ENCODE data around the gene DRAP1. TPM values are rescaled to one million over a fixed set of nuclear protein-coding genes. Genes with fewer than 3 reads are reported as not detected.

DRAP1 gene
- 49.3 and 66.1 TPM in 2 replicates for total RNA-seq (ENCODE audit: low replicate concordance)
- long read RNA-seq: 0 reads

- Mint-ChIP-seq H3K4me1 (ENCODE audit: unreplicated experiment) (peaks cover 16% of the 10 kb centered on the region), H3K4me3 (peak within 1 kb of the TSS; percentile 91), H3K27me3 (no peaks in the 10 kb centered on the region), H3K27ac (peak within 1 kb of the TSS; percentile 79), H3K36me3 (peaks cover 4% of the 10 kb centered on the region), H3K9me3 (no peaks in the 10 kb centered on the region)
- DNase-seq (ENCODE audit: extremely low spot score, unreplicated experiment): peak; percentile 99
- TF ChIP-seq CTCF (conservative IDR thresholded peaks at IDR 0.05): no peak
Observed at GRCh38 chr11:65919141-65919572, at the start of gene DRAP1. Gene DRAP1, plus strand, starts transcription at chr11:65919426. Its CDS starts 76 bp downstream, at chr11:65919502.

GRCh38 chr11:65869643-65870306, 49.5 kb upstream of the DRAP1 start:
- H3K27me3 Mint-ChIP-seq: peaks cover 5% of the 10 kb centered on the region
- H3K27ac Mint-ChIP-seq: peak overlapping the region; percentile 56
- no peaks in the 10 kb centered on the region for H3K36me3 Mint-ChIP-seq
- H3K4me1 Mint-ChIP-seq (ENCODE audit: unreplicated experiment): peaks cover 12% of the 10 kb centered on the region
- TF ChIP-seq CTCF (conservative IDR thresholded peaks at IDR 0.05): no peak
- peak overlapping the region; percentile 36 for H3K4me3 Mint-ChIP-seq
- H3K9me3 Mint-ChIP-seq: no peaks in the 10 kb centered on the region
- no peak for DNase-seq (ENCODE audit: extremely low spot score, unreplicated experiment)

- H3K27ac Mint-ChIP-seq: peak overlapping the region; percentile 78
- no peak for TF ChIP-seq CTCF (conservative IDR thresholded peaks at IDR 0.05)
- DNase-seq (ENCODE audit: extremely low spot score, unreplicated experiment): no peak
- H3K27me3 Mint-ChIP-seq: peaks cover 5% of the 10 kb centered on the region
- no peaks in the 10 kb centered on the region for H3K36me3 Mint-ChIP-seq
- H3K4me3 Mint-ChIP-seq: peak overlapping the region; percentile 61
- H3K9me3 Mint-ChIP-seq: no peaks in the 10 kb centered on the region
- H3K4me1 Mint-ChIP-seq (ENCODE audit: unreplicated experiment): peaks cover 12% of the 10 kb centered on the region
Observed at GRCh38 chr11:65870307-65870658, 48.9 kb upstream of the DRAP1 start.

- Mint-ChIP-seq H3K4me3 (peak overlapping the region; percentile 69), H3K27ac (peak overlapping the region; percentile 78), H3K4me1 (ENCODE audit: unreplicated experiment) (peaks cover 12% of the 10 kb centered on the region), H3K9me3 (no peaks in the 10 kb centered on the region), H3K27me3 (peaks cover 5% of the 10 kb centered on the region), H3K36me3 (no peaks in the 10 kb centered on the region)
- DNase-seq (ENCODE audit: extremely low spot score, unreplicated experiment): no peak
- no peak for TF ChIP-seq CTCF (conservative IDR thresholded peaks at IDR 0.05)
Observed at GRCh38 chr11:65870706-65871681, 48.2 kb upstream of the DRAP1 start.

- no peak for DNase-seq (ENCODE audit: extremely low spot score, unreplicated experiment)
- TF ChIP-seq CTCF (conservative IDR thresholded peaks at IDR 0.05): no peak
- Mint-ChIP-seq H3K4me1 (ENCODE audit: unreplicated experiment) (peaks cover 12% of the 10 kb centered on the region), H3K4me3 (peak overlapping the region; percentile 69), H3K27me3 (peaks cover 5% of the 10 kb centered on the region), H3K9me3 (no peaks in the 10 kb centered on the region), H3K36me3 (no peaks in the 10 kb centered on the region), H3K27ac (peak overlapping the region; percentile 43)
Observed at GRCh38 chr11:65871811-65872548, 47.2 kb upstream of the DRAP1 start.

Data from type B pancreatic cell (in vitro differentiated cells).